Keratinocyte (primary cell): Measurements from ENCODE around the gene PES1.

ENCODE experiments used
- EZH2 ChIP-seq: IDR thresholded peaks from one replicate; pipeline ENCODE4 v1.6.1; 2012; ENCODE audit warnings: inconsistent platforms, mild to moderate bottlenecking, low read length, moderate library complexity
- TF ChIP-seq, protein P1 (sequence below), 3 experiments: IDR thresholded peaks in 1 of 3; conservative IDR thresholded peaks in 1 of 3; optimal IDR thresholded peaks in 1 of 3; 2 replicates in 2 of 3; 3 replicates in 1 of 3; pipeline versions ENCODE3 to v1.5.1; 2011; ENCODE audit warnings: low read length in 3 of 3, mild to moderate bottlenecking in 3 of 3, moderate library complexity in 2 of 3, control low read depth in 1 of 3, inconsistent platforms in 1 of 3; ENCODE audit not compliant: insufficient read depth in 2 of 3; ENCODE audit errors: extremely low read depth in 1 of 3

DNA sequence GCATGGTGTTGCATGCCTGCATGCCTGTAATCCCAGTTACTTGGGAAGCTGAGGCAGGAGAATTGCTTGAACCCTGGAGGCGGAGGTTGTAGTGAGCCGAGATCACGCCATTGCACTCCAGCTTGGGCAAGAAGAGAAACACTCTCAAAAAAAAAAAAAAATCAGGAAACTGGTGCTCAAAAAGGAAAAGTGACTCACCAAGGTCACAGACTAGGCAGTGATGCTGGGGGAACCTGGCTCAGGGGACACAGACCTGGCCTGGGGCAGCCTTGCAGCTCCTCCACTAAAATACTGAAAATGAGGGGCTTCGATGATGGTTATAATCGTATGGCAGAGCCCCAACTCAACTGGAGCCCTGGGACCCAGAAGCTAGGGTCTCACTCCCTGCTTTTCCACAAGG is 35.8 kb upstream of the PES1 start:
- TF ChIP-seq, protein P1, sequence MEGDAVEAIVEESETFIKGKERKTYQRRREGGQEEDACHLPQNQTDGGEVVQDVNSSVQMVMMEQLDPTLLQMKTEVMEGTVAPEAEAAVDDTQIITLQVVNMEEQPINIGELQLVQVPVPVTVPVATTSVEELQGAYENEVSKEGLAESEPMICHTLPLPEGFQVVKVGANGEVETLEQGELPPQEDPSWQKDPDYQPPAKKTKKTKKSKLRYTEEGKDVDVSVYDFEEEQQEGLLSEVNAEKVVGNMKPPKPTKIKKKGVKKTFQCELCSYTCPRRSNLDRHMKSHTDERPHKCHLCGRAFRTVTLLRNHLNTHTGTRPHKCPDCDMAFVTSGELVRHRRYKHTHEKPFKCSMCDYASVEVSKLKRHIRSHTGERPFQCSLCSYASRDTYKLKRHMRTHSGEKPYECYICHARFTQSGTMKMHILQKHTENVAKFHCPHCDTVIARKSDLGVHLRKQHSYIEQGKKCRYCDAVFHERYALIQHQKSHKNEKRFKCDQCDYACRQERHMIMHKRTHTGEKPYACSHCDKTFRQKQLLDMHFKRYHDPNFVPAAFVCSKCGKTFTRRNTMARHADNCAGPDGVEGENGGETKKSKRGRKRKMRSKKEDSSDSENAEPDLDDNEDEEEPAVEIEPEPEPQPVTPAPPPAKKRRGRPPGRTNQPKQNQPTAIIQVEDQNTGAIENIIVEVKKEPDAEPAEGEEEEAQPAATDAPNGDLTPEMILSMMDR (optimal IDR thresholded peaks at IDR 0.05 in 1 of 3, IDR thresholded peaks at IDR 0.05 in 1 of 3, conservative IDR thresholded peaks at IDR 0.05 in 1 of 3; ENCODE audit: extremely low read depth in 1 of 3, insufficient read depth in 2 of 3, low read length in 3 of 3) = no peak
- TF ChIP-seq EZH2 = no peak
